Stimulated activated CD4-positive, alpha-beta T cell treated with anti-CD3 and anti-CD28 coated beads, Interleukin-12 subunit alpha, Interleukin-12 subunit beta, amount 100 ng/mL, for 24 hours (primary cell): ENCODE data around the gene PRKAR1B.
"Not testable (repeated sequence)": the region's sequence is repeated elsewhere in the genome, so short reads cannot be mapped to it uniquely, and the experiment has no call there.

Experiments
- DNase-seq, 2 experiments: peaks; one replicate each; pipeline ENCODE4 v3.0.0-alpha.2; 2020; ENCODE audit warnings: low read depth in 2 of 2

The PRKAR1B gene

DNA sequence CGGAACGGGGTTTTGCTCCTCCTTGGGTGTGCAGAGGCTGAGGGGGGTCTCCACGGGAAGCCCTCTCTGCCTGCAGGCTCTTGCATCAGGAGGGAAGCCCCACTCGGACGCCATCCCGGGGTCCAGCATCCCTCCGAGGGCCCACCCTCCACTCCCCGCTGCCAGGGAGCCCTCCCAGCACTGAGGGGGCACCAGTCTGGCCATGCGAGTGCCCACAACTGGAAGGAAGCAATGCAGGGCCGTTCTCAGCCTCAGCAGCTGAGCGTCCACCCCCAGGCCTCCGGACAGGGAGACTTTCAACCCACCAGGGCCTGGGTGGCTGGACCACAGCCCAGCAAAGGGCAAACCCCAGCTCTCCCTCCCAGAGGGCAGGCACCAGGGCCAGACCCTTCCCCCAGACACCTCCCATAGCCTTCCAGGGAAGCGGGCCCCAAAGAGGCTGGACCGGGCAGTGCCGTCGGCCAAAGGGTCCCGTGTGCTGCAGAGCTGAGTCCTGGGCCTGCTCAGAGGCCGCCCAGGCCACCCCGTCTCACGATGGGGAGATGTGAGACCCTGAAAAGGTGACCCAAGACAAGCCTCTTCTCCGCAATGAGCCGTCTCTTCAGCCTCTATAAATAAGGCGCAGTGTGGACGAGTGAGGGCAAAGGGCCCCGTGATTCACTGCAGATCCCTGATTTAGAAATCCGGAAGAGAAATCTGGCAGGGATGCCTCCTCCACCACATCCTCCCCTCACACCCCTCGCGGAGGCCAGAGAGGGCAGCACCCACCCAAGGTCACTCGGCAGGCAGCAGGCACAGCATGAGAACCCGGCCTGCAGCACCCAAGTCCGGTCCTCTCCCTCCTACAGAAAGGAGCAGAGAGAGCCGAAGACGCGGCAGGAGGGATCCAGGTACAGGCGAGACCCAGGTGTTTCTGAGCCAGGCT, 82.4 kb downstream of the PRKAR1B start:
- no peak for DNase-seq

DNA sequence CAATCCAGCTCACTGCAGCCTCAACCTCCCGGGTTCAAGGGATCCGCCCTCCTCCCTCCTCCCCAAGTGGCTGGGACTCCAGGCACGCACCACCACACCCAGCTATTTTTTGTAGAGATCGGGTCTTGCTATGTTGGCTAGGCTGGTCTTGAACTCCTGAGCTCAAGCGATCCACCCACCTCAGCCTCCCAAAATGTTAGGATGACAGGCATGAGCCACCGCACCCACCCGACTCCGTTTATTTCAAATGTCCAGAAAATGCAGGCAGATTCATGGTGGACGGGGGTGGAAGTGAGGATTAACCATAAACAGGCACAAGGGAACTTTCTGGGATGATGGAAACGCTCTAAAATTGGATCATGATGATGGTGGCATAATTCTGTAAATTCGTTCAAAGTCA, 85.1 kb downstream of the PRKAR1B start:
- DNase-seq, result no peak

DNA sequence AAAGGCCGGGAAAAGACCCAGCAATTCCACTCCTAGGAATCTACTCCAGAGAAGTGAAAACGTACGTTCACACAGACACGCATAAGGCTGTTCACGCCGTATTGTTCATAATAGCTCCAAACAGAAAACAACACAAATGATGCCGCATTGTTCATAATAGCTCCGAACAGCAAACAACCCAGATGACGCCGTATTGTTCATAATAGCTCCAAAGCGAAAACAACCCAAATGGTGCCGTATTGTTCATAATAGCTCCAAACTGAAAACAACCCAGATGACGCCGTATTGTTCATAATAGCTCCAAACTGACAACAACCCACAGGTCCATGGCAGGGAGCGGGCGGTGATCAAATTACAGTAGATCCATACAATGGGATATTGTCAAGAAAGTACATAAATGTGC, 85.8 kb downstream of the PRKAR1B start:
- DNase-seq, result no peak

DNA sequence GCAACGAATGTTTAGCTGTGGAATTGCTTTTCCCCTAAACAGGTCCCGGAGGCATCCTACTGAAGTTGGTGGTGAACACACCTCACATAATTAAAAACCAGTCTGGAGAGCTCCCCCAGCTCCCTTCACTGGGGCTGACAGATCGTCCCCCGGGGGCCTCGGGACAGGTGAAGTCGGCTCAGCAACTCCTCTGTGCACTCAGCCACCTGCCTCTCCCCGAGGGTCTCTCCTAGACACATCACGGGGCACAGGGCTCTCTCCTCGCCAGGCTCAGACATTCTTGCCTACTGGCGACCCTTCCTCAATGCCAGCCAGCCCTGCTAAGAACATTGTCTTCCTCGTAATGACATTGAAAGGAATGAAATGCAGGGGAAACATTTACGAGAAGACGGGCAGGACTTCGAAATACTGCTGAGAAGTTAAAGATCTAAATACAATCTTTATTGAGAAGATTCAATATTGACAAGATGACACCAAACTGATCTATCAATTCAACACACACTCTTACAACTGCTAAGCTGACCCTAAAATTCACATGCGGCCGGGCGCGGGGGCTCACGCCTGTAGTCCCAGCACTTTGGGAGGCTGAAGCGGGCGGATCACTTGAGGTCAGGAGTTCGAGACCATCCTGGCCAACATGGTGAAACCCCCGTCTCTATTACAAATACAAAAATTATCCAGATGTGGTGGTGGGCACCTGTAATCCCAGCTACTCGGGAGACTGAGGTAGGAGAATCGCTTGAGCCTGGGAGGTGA, 88.6 kb downstream of the PRKAR1B start:
- no peak for DNase-seq

DNA sequence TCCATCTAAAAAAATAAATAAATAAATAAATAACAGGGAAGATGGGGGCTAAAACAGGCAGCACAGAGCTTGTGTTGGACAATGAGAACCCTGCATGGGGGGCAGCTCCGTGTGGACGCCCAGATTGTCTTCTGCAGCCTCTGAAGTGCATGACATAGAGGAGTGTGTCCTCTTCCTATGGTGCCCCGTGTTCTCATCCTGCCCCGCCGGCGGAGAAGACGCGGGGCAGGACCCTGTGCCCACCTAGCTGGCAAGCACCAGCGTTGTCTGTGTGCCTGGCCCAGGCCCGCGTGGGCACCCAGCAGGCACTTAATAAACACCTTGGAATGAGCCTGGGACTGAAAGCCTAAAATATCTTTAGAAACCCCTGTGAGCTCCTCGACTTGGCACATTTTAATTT, 89.3 kb downstream of the PRKAR1B start:
- DNase-seq, result no peak

DNA sequence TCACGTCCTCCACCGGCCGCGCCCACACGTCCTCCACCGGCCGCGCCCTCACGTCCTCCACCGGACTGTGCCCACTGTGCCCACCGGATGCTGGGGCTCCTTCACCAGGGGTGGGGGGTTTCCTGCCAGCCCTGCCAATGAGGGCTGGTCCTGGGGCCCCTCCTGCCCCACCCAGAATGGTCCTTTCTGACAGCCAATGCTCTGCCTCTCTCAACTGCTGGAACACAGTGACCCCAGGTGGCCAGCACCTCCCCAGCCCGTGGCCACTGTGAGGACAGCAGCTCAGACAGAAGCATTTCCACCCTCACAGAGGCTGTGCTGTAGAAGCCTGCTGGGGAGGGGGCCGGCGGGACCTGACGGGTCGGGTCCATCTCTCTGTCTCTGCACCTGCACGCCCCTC, 90.7 kb downstream of the PRKAR1B start:
- no peak for DNase-seq

DNA sequence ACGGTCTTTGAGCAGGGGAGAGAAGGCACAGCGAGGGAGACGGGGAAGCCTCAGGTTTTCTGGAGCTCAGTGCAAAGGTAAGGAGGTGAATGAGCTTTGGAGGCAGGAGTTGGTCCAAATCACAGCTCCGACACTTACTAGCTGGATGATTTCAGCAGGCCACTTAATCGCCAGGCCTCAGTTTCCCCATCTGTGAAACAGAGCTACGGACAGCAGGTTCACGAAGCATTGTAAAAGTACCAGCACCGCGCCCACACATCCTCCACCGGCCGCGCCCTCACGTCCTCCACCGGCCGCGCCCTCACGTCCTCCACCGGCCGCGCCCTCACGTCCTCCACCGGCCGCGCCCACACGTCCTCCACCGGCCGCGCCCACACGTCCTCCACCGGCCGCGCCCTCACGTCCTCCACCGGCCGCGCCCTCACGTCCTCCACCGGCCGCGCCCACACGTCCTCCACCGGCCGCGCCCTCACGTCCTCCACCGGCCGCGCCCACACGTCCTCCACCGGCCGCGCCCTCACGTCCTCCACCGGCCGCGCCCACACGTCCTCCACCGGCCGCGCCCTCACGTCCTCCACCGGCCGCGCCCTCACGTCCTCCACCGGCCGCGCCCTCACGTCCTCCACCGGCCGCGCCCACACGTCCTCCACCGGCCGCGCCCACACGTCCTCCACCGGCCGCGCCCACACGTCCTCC, 91.2 kb downstream of the PRKAR1B start:
- DNase-seq, result not testable (repeated sequence)

DNA sequence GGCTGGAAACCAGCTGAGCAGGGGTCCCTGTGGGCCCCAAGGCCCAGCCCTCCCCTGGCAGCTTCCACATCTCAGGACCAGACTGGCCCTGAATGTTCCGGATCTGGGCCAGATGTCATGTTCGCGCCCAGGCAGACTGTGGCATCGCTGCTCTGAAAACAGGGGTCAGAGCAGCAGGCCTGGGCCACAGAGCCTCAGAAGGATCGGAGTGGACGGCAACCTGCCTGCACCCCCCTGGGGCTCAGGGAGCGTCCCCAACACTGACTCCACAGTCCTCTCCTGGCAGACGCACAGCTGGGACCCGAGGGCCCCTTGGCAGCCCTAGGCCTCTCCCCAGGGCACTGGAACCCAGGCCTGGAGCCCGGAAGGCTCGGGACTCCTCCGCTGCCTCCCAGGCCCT, 91.9 kb downstream of the PRKAR1B start:
- DNase-seq, result no peak

DNA sequence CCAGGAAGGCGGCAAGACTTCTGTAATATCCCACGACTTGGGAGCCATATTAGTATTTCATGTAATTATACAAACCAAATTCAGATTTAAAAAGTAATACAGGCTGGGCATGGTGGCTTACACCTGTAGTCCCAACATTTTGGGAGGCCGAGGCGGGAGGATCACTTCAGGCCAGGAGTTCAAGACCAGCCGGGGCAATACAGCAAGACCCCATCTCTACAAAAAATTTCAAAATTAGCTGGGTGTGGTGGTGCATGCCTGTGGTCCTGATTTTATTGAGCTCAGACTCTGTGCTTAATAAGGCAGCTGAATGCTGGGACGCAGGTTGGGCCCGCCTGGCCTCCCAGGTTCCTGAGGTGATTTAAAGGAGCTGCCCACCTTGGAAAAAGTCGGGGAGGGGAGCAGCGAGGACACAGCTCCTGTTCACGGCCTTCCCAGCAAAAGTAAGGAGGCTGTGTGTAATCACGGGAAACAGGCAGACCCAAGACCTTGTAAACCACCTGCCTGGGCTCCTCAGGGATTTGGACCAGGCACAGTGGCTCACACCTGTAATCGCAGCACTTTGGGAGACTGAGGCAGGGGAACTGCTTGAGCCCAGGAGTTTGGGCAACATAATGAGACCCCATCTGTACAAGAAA, 93.6 kb downstream of the PRKAR1B start:
- no peak for DNase-seq

DNA sequence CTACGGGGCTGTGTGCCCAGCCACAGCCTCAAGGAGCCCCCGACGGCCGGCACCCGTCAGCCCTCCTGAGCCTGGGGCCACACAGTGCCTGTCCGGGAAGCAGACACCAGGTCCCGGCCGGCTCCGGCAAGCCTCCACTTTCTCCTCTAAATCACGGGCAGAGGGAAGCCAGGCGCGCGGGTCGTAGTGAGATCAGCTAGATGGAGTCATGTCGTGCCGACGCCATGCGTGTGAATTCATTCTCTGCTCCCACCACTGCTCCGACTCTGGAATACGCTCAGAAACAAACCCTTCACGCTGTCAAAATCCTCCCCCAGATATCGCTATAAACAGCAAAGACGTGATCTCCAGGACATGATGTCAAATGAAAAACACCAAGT, 94.3 kb downstream of the PRKAR1B start:
- DNase-seq, result no peak

DNA sequence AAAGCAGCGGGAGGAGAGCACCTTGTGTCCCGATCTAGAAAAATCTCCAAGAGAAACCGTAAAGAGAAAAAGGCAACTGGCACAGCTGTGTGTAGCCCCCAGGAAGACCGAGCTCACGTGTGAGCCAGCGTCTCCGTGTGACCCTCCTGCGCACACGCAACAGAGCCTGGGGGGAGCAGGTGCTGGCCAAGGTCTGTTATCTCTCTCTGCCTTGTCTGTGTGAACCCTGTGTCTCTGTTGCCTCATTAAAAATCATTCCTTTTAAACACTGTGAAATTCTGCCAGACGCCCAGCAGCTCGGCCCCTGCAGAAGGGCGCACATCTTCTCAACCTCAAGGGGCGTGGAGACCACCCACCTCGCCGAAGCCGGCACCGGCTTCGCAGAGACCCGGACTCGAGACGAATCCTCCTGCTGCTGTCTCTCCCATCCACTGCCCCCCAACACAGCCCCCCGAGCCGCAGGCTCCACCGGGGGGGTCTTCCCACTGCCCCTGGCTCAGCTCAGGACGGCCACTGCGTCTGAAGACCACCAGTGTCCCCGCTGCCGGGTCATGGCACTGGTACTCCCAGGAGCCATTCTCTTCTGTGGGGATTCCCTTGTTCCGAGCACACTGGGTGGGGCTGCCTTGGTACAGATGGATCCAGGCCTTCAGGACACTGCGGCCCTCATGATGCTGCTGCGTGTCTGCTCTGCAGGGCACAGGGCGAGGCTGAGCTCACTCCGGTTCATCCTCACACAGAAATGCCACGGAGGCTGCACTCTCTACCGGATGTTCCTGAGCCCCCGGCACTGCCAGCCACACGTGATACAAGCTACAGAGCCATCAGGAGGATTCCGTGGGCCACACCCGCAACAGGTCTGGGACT, 94.9 kb downstream of the PRKAR1B start:
- no peak for DNase-seq

DNA sequence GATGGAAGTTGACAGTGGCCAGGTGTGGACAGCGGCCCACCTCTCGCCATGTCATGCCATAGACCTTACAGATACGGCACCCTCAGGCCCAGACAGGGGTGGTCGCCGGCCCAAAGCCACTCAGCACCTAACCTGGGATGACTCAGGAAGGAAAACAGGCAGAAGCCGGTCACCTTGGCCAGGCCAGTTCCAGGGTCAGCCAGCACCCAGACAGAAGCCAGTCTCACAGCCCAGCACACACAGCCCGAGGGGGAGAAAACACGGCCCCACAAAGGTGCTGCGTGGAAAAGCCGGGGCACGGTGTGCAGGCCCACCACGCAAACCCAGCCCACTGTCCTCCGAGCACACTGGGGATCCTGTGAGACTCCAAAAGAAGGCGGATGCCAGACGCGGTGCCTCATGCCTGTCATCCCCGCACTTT, 95.8 kb downstream of the PRKAR1B start:
- DNase-seq, result no peak

DNA sequence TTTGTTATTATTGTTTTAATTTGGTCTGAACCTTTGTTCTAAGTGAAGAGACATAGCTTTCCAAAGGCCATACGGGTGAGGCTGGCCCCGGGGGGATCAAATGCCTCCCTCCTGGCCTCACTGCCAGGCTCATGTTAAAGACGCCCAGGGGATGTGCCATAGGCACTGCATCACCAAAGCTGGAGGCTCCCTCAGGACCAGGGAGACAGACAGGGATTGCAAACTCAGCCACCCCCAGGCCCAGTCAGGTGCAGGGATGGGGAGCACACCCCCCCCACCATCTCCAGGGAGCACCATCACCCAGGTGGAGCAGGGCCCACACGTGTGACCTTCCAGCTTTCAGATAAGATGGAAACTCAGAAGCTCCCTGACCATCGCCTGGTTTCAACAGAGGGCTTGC, 96.5 kb downstream of the PRKAR1B start:
- DNase-seq, result no peak

DNA sequence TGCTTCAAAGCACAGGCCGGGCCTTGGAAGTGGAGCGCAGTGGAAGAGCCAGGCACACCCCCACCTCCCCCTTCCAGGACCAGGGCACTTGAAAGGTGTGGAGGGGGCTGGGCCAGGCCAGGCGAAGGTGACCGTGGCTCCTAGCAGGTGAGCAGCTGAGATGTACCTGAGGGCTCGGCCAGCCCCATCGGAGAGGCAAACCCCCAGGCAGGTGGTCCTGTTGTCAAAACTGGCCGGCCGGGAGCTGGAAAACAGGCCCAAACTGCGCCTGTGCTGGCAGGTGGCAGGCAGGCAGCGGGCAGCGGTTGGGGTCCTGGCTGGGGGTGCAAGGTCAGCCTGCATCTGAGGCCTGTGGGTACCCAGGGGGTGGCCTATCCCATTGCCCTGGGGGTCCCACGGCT, 97.0 kb downstream of the PRKAR1B start:
- DNase-seq, result no peak

DNA sequence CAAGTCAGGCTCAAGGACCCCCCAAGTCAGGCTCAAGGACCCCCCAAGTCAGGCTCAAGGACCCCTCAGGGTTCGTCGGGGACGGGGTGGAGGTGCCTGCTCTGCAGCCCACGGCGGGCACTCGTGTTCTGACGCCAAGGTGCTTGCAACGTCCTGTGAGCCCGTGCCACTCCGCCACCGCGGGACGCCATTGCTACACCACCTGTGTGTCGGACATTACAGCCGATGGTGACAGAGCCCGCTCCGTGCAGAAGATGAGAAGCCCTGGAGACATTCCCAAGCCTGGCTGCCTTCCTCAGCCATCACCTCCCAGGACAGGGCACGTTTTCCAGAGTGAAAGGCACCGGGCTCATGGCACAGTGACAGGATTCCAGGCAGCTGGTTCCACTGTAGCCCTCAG, 98.3 kb downstream of the PRKAR1B start:
- no peak for DNase-seq

DNA sequence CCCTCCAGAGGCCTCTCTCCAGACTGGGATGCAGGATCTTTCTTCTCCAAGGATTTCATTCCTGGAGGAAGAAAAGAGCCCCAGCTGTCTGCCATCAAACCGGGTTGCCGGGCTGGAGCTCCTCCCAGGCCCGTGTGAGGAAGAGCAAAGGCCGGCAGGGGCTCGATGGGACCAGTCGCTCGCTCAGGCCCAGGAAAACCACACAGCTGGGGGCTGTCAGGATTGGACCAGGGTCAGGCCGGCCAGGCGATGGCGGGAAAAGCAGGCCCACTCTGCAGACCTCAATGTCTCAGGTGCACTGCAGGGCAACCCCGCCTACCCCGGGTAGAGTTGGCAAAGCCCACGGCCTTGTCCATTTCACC, 98.7 kb downstream of the PRKAR1B start:
- no peak for DNase-seq

DNA sequence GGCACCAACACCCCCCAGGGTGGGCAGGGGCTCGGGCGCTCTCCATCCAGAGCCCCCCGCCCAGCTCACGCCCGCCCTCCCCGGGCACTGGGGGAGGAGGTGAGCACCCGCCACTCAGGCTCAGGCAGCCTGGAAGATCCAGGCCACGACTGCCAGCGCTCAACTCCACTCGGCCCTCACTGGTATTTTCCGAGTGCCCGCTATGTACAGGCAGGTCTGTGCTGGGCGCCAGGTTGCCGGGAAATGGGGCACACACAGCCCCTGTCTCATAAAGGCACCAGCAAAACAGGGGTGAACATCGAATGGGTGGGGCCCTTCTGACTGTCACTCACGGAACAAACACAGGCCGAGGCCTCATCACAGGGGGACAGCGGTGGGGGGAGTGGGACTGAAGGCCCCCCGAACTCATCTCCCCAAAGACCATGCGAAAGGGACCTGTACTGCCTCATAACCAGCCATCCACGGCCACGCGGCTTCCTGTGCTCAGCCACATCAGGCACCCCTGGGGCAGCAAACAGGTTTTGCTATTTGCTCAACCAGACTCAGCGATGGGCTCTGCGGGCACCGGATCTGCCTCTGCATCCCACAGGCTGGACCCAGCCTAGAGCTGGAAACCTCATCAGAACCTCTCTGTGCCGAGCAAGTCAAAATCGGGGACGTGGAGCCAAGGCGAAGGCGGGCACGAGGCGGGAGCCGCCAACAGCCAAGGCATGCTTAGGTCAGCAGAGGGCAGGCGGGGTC, 99.2 kb downstream of the PRKAR1B start:
- no peak for DNase-seq

DNA sequence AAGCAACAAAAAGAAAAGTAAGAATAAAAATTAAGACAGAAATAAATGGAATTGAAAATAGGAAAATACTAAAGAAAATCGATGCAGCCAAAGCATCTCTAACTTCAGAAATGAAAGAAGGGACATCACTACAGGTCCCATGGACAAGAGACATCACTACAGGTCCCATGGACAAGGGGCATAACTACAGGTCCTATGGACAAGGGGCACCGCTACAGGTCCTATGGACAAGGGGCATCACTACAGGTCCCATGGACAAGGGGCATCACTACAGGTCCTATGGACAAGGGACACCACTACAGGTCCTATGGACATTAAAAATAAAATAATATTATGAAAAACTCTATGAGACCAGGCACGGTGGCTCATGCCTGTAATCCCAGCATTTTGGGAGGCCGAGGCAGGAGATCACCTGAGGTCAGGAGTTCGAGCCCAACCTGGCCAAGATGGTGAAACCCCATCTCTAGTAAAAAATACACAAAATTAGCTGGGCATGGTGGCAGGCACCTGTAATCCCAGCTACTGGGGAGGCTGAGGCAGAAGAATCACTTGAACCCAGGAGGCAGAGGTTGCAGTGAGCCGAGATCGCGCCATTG, 101.6 kb downstream of the PRKAR1B start:
- DNase-seq, result no peak

DNA sequence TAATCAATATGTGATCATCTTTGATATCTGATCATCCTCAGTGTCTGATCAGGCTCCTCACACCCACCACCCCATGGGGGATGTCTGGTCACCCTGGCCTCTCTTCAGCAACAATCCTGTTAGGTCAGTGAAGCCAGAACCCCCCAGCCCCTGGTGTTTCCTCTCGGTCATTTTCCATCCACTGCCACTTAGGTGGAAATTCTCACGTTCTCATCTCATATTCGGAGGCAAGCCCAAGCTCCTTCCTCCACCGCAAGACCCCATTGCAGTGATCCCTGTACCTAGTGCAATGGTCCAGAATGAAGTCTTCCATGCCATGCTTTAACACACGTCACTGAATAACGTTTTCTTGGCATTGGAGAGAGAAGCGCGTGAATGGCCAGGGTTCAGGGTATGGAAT, 103.6 kb downstream of the PRKAR1B start:
- no peak for DNase-seq
